Parathyroid adenoma (tissue), 2 donors: ENCODE measurements around the gene PSD4.

Experiments
- H2AFZ ChIP-seq: fragments of 300-600 bp; sonication (generic); one replicate; pipeline ENCODE4 v1.7.0; 2017; ENCODE audit warnings: antibody characterized with exemption, mild to moderate bottlenecking
- H3K27ac ChIP-seq: fragments of 300-600 bp; sonication (generic); one replicate; pipeline ENCODE4 v1.7.0; 2017
- H3K27me3 ChIP-seq: fragments of 300-600 bp; sonication (generic); one replicate; pipeline ENCODE4 v1.7.0; 2017; ENCODE audit warnings: low read length; ENCODE audit not compliant: control insufficient read depth, insufficient read depth
- H3K36me3 ChIP-seq: fragments of 300-600 bp; sonication (generic); one replicate; pipeline ENCODE4 v1.7.0; 2017; ENCODE audit warnings: low read length; ENCODE audit not compliant: control insufficient read depth, insufficient read depth
- H3K4me1 ChIP-seq: fragments of 300-600 bp; sonication (generic); one replicate; pipeline ENCODE4 v1.7.0; 2017; ENCODE audit warnings: control low read depth
- H3K4me2 ChIP-seq: fragments of 300-600 bp; sonication (generic); one replicate; pipeline ENCODE4 v1.7.0; 2017; ENCODE audit warnings: low read length
- H3K4me3 ChIP-seq: fragments of 300-600 bp; sonication (generic); one replicate; pipeline ENCODE4 v1.7.0; 2017; ENCODE audit warnings: low read depth, low read length
- H3K79me2 ChIP-seq: fragments of 300-600 bp; sonication (generic); one replicate; pipeline ENCODE4 v1.7.0; 2017; ENCODE audit warnings: control low read depth
- H3K9ac ChIP-seq: fragments of 300-600 bp; sonication (generic); one replicate; pipeline ENCODE4 v1.7.0; 2017; ENCODE audit warnings: mild to moderate bottlenecking
- H3K9me3 ChIP-seq: fragments of 300-600 bp; sonication (generic); one replicate; pipeline ENCODE4 v1.7.0; 2017; ENCODE audit warnings: low read length; ENCODE audit not compliant: control insufficient read depth
- TF ChIP-seq, protein P1 (sequence below): fragments of 300-600 bp; sonication (generic); IDR thresholded peaks from one replicate; pipeline ENCODE4 v1.7.0; 2017; ENCODE audit warnings: antibody characterized with exemption, mild to moderate bottlenecking
- donor health status: primary hyperparathyroidism.

PSD4 gene

DNA sequence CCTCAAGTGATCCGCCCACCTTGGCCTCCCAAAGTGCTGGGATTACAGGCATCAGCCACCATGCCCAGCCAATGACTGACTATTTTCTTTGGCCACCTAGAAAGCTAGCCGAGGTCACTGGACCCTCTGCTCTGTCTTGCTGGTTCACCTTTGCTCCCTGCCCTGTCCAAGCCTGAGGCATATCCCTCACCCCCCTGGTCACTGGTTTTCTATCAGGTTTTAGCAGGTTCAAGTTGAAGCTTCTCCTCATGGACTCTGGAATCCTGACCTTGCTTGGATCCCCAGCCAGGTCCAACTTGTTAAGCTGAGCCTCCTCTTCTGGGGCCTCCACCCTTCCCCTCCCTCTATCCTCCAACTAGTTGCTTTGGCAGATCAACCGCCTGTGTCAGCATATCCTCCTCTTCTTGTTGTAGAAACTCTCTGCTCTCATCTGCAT lies 71.5 kb downstream of the PSD4 start:
- Histone ChIP-seq H3K27ac (no peak overlapping the region), H3K79me2 (peaks cover 10% of the 10 kb centered on the region), H2AFZ (no peak overlapping the region), H3K4me3 (no peak overlapping the region), H3K27me3 (no peaks in the 10 kb centered on the region), H3K4me2 (no peak overlapping the region), H3K9me3 (no peaks in the 10 kb centered on the region), H3K4me1 (peaks cover 15% of the 10 kb centered on the region), H3K9ac (no peak overlapping the region), H3K36me3 (no peaks in the 10 kb centered on the region)
- TF ChIP-seq, protein P1, sequence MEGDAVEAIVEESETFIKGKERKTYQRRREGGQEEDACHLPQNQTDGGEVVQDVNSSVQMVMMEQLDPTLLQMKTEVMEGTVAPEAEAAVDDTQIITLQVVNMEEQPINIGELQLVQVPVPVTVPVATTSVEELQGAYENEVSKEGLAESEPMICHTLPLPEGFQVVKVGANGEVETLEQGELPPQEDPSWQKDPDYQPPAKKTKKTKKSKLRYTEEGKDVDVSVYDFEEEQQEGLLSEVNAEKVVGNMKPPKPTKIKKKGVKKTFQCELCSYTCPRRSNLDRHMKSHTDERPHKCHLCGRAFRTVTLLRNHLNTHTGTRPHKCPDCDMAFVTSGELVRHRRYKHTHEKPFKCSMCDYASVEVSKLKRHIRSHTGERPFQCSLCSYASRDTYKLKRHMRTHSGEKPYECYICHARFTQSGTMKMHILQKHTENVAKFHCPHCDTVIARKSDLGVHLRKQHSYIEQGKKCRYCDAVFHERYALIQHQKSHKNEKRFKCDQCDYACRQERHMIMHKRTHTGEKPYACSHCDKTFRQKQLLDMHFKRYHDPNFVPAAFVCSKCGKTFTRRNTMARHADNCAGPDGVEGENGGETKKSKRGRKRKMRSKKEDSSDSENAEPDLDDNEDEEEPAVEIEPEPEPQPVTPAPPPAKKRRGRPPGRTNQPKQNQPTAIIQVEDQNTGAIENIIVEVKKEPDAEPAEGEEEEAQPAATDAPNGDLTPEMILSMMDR = no peak

GRCh38 chr2:113246606-113247005 lies 72.8 kb downstream of the PSD4 start:
- Histone ChIP-seq H3K27ac (no peak overlapping the region), H3K9me3 (no peaks in the 10 kb centered on the region), H3K4me1 (peaks cover 5% of the 10 kb centered on the region), H2AFZ (no peak overlapping the region), H3K79me2 (peaks cover 10% of the 10 kb centered on the region), H3K9ac (no peak overlapping the region), H3K4me3 (no peak overlapping the region), H3K4me2 (no peak overlapping the region), H3K27me3 (no peaks in the 10 kb centered on the region), H3K36me3 (no peaks in the 10 kb centered on the region)
- TF ChIP-seq, protein P1 = no peak

GRCh38 chr2:113248997-113249770 lies 75.4 kb downstream of the PSD4 start:
- Histone ChIP-seq H3K36me3 (no peaks in the 10 kb centered on the region), H3K9me3 (no peaks in the 10 kb centered on the region), H3K27ac (no peak overlapping the region), H3K4me1 (peaks cover 5% of the 10 kb centered on the region), H3K27me3 (no peaks in the 10 kb centered on the region), H3K4me2 (no peak overlapping the region), H3K79me2 (peaks cover 7% of the 10 kb centered on the region), H3K9ac (no peak overlapping the region), H2AFZ (no peak overlapping the region), H3K4me3 (no peak overlapping the region)
- TF ChIP-seq, protein P1 = peak; percentile 79

DNA sequence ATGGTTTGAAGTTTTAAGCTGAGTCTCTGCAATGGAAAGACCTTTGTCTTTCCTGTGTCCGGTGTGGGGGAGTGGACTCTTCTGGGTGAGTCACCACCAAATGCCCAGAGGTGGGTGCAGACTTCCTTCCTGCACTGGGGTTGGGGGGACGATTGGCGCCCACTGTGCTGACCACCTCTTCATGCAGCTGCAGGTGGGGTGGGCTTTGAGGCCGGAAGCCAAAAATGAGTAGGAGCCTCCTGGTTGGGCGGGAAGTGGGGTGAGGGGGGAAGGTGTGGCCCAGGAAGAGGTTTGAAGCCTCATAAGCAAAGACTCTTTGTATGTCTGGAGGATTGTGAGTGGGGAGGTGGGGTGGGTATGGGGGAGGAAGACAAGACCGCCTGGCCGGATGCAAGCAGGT lies 77.3 kb downstream of the PSD4 start:
- Histone ChIP-seq H3K9ac (no peak overlapping the region), H3K4me1 (no peaks in the 10 kb centered on the region), H3K27me3 (no peaks in the 10 kb centered on the region), H2AFZ (no peak overlapping the region), H3K9me3 (no peaks in the 10 kb centered on the region), H3K27ac (no peak overlapping the region), H3K79me2 (peaks cover 7% of the 10 kb centered on the region), H3K4me2 (no peak overlapping the region), H3K36me3 (no peaks in the 10 kb centered on the region), H3K4me3 (no peak overlapping the region)
- TF ChIP-seq, protein P1 = no peak
